HG03064 (cell line): Measurements from ENCODE around the gene MARVELD3.
A peak's percentile ranks its signal among the peaks of the same experiment; 100 is the strongest.
"Not testable (repeated sequence)": the region's sequence is repeated elsewhere in the genome, so short reads cannot be mapped to it uniquely, and the experiment has no call there.

ENCODE experiments used
- ATAC-seq: cut with Tn5 transposase; IDR thresholded peaks from one replicate; pipeline ENCODE4 v1.9.1; 2021; ENCODE audit warnings: low read depth; ENCODE audit not compliant: unreplicated experiment

The MARVELD3 gene

GRCh38 chr16:71626018-71626857 is at the start of gene MARVELD3:
Gene MARVELD3, plus strand, starts transcription at chr16:71626184. Its CDS starts 46 bp downstream, at chr16:71626230.
- no peak for ATAC-seq

GRCh38 chr16:71576971-71577370 is 49.0 kb upstream of the MARVELD3 start, which contains the start of gene TAT:
Gene TAT, minus strand, starts transcription at chr16:71577092. Its CDS starts 677 bp downstream, at chr16:71576415.
- no peak for ATAC-seq

GRCh38 chr16:71582553-71582848 is 43.5 kb upstream of the MARVELD3 start:
- ATAC-seq: not testable (repeated sequence)

GRCh38 chr16:71584543-71585317 is 41.3 kb upstream of the MARVELD3 start:
- no peak for ATAC-seq

- no peak for ATAC-seq
Observed at GRCh38 chr16:71585318-71585703, 40.7 kb upstream of the MARVELD3 start.

- ATAC-seq: not testable (repeated sequence)
Observed at GRCh38 chr16:71589334-71589733, 36.6 kb upstream of the MARVELD3 start.

- ATAC-seq: not testable (repeated sequence)
Observed at GRCh38 chr16:71590071-71590470, 35.9 kb upstream of the MARVELD3 start.

- ATAC-seq: no peak
Observed at GRCh38 chr16:71590584-71590983, 35.4 kb upstream of the MARVELD3 start.

- no peak for ATAC-seq
Observed at GRCh38 chr16:71591917-71592316, 34.1 kb upstream of the MARVELD3 start.

GRCh38 chr16:71593048-71593999 is 32.7 kb upstream of the MARVELD3 start:
- no peak for ATAC-seq

GRCh38 chr16:71594000-71594646 is 31.9 kb upstream of the MARVELD3 start:
- ATAC-seq: no peak

GRCh38 chr16:71595340-71595826 is 30.6 kb upstream of the MARVELD3 start:
- ATAC-seq: not testable (repeated sequence)

- not testable (repeated sequence) for ATAC-seq
Observed at GRCh38 chr16:71598426-71598825, 27.6 kb upstream of the MARVELD3 start.

GRCh38 chr16:71600822-71601221 is 25.2 kb upstream of the MARVELD3 start:
- ATAC-seq: no peak

GRCh38 chr16:71609066-71609465 is 16.9 kb upstream of the MARVELD3 start:
- no peak for ATAC-seq

GRCh38 chr16:71610447-71610846 is 15.5 kb upstream of the MARVELD3 start:
- ATAC-seq: no peak

GRCh38 chr16:71610936-71611871 is 14.8 kb upstream of the MARVELD3 start:
- ATAC-seq: peak; percentile 55

- not testable (repeated sequence) for ATAC-seq
Observed at GRCh38 chr16:71614956-71615355, 11.0 kb upstream of the MARVELD3 start.

GRCh38 chr16:71618429-71618828 is 7.6 kb upstream of the MARVELD3 start:
- ATAC-seq: no peak
